A549 (cell line): ENCODE measurements around the gene OPN1SW.

Experiments
- MAX ChIP-seq: IDR thresholded peaks from 2 replicates; pipeline ENCODE4 v1.6.1; 2012
- RFX5 ChIP-seq: fragments of 450-650 bp; IDR thresholded peaks from 2 replicates; pipeline ENCODE4 v1.7.1; 2014; ENCODE audit warnings: antibody characterized with exemption, mild to moderate bottlenecking, moderate library complexity
- TF ChIP-seq, protein P1 (sequence below): fragments of >200 bp; sonication (Bioruptor Twin); formaldehyde crosslinking; IDR thresholded peaks from 3 replicates; pipeline ENCODE4 v1.5.1; 2016

DNA sequence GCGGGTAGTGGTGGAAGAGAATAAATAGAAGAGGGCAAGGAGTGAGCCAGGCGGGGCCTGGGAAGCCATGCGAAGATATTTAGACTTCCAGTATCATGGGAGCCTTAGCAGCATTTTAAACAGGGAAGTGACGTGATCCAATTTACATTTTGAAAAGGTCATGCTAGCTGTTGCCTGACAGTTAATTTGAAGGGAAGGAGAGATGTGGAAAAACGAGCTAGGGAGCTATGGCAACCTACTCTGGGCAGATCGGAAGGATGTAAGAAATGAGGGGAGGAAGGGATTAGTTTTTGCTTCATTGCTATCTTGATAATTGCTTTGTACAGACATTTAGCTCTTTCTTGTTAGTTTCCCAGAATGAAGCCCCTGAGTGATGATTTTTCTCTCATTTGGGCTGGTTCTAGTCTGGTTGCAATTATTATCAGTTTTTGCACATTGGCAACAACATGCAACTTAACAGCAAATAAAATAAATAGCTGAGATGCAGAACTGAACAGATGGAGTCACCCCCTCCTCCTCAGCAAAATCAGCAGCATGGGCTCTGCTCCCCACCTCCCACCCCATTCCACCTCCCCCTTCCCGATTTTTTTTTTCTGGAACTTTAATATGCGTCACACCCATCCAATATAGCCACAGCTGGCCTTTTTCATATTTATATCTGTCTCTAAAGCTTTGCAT lies 49.4 kb downstream of the OPN1SW start:
- TF ChIP-seq, protein P1, sequence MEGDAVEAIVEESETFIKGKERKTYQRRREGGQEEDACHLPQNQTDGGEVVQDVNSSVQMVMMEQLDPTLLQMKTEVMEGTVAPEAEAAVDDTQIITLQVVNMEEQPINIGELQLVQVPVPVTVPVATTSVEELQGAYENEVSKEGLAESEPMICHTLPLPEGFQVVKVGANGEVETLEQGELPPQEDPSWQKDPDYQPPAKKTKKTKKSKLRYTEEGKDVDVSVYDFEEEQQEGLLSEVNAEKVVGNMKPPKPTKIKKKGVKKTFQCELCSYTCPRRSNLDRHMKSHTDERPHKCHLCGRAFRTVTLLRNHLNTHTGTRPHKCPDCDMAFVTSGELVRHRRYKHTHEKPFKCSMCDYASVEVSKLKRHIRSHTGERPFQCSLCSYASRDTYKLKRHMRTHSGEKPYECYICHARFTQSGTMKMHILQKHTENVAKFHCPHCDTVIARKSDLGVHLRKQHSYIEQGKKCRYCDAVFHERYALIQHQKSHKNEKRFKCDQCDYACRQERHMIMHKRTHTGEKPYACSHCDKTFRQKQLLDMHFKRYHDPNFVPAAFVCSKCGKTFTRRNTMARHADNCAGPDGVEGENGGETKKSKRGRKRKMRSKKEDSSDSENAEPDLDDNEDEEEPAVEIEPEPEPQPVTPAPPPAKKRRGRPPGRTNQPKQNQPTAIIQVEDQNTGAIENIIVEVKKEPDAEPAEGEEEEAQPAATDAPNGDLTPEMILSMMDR, result no peak
- no peak for TF ChIP-seq RFX5
- TF ChIP-seq MAX, result no peak
